ENCODE results near the gene CDHR5.

The CDHR5 gene

DNA sequence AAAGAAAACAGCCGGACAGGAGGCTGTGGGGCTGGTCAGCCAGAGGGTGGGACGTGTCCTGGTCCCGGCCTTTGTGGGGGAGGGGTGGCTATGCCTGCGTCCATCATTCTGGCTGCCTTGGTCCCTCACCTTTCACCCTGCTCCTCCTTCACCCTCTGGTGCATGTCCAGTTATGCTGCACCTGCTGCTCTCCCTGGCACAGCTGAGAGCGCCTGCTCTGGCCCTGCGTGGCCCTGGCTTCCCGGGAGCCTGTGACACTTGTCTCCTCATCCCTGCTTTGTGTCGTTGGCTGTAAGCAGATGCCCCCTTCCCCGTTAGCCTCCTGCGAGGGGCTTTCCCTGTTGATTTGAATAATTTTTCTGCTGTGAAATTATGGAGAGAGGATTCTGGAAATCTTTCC, 31.8 kb downstream of the CDHR5 start:
- no peaks in the 10 kb centered on the region for H3K27me3 ChIP-seq (replicated peaks; ENCODE audit: control insufficient read depth, insufficient read depth, low read length)
- no peak for DNase-seq (ENCODE audit: extremely low read depth, insufficient read length)
- no peak overlapping the region for H3K4me3 ChIP-seq (replicated peaks; ENCODE audit: low read depth, low read length)
- peaks cover 50% of the 10 kb centered on the region for H3K36me3 ChIP-seq (ENCODE audit: control insufficient read depth, insufficient read depth, low read length)
- TF ChIP-seq, protein P1, sequence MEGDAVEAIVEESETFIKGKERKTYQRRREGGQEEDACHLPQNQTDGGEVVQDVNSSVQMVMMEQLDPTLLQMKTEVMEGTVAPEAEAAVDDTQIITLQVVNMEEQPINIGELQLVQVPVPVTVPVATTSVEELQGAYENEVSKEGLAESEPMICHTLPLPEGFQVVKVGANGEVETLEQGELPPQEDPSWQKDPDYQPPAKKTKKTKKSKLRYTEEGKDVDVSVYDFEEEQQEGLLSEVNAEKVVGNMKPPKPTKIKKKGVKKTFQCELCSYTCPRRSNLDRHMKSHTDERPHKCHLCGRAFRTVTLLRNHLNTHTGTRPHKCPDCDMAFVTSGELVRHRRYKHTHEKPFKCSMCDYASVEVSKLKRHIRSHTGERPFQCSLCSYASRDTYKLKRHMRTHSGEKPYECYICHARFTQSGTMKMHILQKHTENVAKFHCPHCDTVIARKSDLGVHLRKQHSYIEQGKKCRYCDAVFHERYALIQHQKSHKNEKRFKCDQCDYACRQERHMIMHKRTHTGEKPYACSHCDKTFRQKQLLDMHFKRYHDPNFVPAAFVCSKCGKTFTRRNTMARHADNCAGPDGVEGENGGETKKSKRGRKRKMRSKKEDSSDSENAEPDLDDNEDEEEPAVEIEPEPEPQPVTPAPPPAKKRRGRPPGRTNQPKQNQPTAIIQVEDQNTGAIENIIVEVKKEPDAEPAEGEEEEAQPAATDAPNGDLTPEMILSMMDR (IDR thresholded peaks at IDR 0.05; ENCODE audit: insufficient read depth, low read length, poor library complexity, severe bottlenecking) = no peak

DNA sequence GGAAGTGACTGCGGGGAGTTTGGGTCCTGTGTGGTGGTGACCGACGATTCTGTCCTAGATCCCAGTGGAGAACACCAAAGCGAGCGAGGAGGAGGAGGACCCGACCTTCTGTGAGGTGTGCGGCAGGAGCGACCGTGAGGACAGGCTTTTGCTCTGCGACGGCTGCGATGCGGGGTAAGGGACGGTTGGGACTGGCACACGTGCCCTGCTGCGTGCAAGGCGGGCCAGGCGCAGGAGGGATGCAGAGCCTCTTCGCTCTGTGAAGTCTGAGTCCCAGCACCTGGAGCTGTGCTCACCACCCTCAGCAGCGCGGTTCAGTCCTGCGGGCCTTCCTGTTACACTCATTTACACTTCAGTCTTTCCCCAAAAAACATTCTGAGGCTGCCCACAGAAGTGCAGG, 32.3 kb downstream of the CDHR5 start:
- TF ChIP-seq, protein P1 (IDR thresholded peaks at IDR 0.05; ENCODE audit: insufficient read depth, low read length, poor library complexity, severe bottlenecking) = no peak
- DNase-seq (ENCODE audit: extremely low read depth, insufficient read length) = no peak
- Histone ChIP-seq H3K27me3 (replicated peaks; ENCODE audit: control insufficient read depth, insufficient read depth, low read length) (no peaks in the 10 kb centered on the region), H3K4me3 (replicated peaks; ENCODE audit: low read depth, low read length) (no peak overlapping the region), H3K36me3 (ENCODE audit: control insufficient read depth, insufficient read depth, low read length) (peaks cover 49% of the 10 kb centered on the region)

DNA sequence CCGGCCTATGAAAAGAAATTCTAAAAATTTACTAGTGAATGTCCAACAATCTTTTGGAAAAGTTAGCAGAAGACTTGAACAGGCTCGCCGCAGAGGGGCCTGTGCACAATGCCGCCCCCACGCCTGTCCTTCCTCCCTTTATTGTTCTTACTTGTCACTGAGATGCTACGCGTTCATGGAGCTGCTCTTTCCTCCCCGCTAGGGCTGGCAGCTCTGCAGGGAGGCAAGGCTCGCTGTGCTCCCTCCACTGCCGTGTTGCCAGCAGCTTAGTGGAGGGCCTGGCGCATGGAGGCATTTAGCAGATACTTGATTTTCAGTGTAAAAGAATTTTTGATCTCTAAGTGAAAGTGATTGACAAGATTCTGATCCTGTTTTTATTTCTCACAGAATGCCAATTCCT, 33.8 kb downstream of the CDHR5 start:
- no peak overlapping the region for H3K4me3 ChIP-seq (replicated peaks; ENCODE audit: low read depth, low read length)
- no peaks in the 10 kb centered on the region for H3K27me3 ChIP-seq (replicated peaks; ENCODE audit: control insufficient read depth, insufficient read depth, low read length)
- peaks cover 51% of the 10 kb centered on the region for H3K36me3 ChIP-seq (ENCODE audit: control insufficient read depth, insufficient read depth, low read length)
- DNase-seq (ENCODE audit: extremely low read depth, insufficient read length) = no peak
- TF ChIP-seq, protein P1 (IDR thresholded peaks at IDR 0.05; ENCODE audit: insufficient read depth, low read length, poor library complexity, severe bottlenecking) = no peak

DNA sequence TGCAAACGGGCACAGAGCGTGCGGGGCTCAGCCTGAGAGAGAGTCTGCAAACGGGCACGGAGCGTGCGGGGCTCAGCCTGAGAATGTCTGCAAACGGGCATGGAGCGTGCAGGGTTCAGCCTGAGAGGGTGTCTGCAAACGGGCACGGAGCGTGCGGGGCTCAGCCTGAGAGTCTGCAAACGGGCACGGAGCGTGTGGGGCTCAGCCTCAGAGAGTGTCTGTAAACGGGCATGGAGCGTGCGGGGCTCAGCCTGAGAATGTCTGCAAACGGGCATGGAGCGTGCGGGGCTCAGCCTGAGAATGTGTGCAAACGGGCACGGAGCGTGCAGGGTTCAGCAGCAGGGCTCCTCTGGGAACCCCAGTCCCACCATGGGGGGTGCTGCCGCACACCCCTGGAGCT, 35.0 kb downstream of the CDHR5 start:
- TF ChIP-seq, protein P1 (IDR thresholded peaks at IDR 0.05; ENCODE audit: insufficient read depth, low read length, poor library complexity, severe bottlenecking) = no peak
- DNase-seq (ENCODE audit: extremely low read depth, insufficient read length) = no peak
- H3K36me3 ChIP-seq (ENCODE audit: control insufficient read depth, insufficient read depth, low read length) = peaks cover 47% of the 10 kb centered on the region
- no peak overlapping the region for H3K4me3 ChIP-seq (replicated peaks; ENCODE audit: low read depth, low read length)
- H3K27me3 ChIP-seq (replicated peaks; ENCODE audit: control insufficient read depth, insufficient read depth, low read length) = no peaks in the 10 kb centered on the region

DNA sequence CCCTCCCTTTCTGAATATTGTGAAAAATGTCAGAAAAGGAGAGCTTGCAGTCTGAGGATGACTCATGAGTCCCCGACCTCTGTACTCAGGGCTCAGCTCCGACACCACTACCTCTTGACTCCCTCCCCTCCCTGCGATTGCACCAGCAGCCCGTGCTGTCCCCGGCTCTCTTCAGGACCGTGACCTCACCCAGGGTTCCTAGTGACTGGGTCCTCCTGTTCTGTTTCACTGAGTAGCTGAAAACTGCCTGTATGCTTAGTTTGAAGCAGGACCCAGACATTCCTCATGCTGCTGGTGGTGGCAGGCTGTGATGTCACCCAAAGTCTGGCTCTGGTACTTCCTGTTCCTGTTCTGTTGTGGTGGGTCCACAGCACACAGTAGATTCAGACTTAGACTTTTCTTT, 36.8 kb downstream of the CDHR5 start:
- TF ChIP-seq, protein P1 (IDR thresholded peaks at IDR 0.05; ENCODE audit: insufficient read depth, low read length, poor library complexity, severe bottlenecking) = no peak

DNA sequence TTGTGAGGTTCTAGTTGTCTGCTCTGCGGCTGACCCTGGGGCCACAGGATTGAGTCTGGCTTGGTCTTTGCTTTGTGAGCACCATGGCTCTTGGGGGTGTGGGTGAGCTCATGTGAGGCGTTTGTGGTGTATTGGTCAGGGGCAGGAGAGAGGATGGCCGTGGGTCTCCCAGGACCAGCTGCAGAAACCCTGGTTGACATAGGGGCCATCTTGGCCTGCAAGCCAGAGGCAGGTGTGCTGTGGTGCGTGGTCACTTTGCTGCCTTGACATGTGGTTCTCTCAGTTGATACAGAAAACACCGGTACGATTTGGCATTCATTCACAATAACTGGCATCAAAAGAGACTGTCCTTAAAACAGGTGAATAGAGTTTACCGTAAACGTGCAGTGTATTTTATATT, 37.2 kb downstream of the CDHR5 start:
- Histone ChIP-seq H3K36me3 (ENCODE audit: control insufficient read depth, insufficient read depth, low read length) (peaks cover 44% of the 10 kb centered on the region), H3K27me3 (replicated peaks; ENCODE audit: control insufficient read depth, insufficient read depth, low read length) (no peaks in the 10 kb centered on the region), H3K4me3 (replicated peaks; ENCODE audit: low read depth, low read length) (no peak overlapping the region)
- TF ChIP-seq, protein P1 (IDR thresholded peaks at IDR 0.05; ENCODE audit: insufficient read depth, low read length, poor library complexity, severe bottlenecking) = no peak
- DNase-seq (ENCODE audit: extremely low read depth, insufficient read length) = no peak

More for the DNA sequence above, 36.8 kb downstream of the CDHR5 start:
- Histone ChIP-seq H3K27me3 (replicated peaks; ENCODE audit: control insufficient read depth, insufficient read depth, low read length) (no peaks in the 10 kb centered on the region), H3K36me3 (ENCODE audit: control insufficient read depth, insufficient read depth, low read length) (peaks cover 47% of the 10 kb centered on the region), H3K4me3 (replicated peaks; ENCODE audit: low read depth, low read length) (no peak overlapping the region)
- no peak for DNase-seq (ENCODE audit: extremely low read depth, insufficient read length)

All from GM06990 (cell line).